Peyer's patch (tissue), 4 donors: ENCODE data around the gene GFOD2. TPM values are rescaled to one million over a fixed set of nuclear protein-coding genes. Genes with fewer than 3 reads are reported as not detected.

ENCODE experiments used
- DNase-seq, 3 donors: peaks; one replicate each; pipeline ENCODE4 v3.0.0-alpha.2; 2017 to 2019
- H3K27ac ChIP-seq, 4 donors: fragments of 200-600 bp; sonication (generic); one replicate each; pipeline ENCODE4 v1.5.1; 2016 to 2019
- H3K27me3 ChIP-seq, 2 donors: fragments of 200-600 bp; sonication (generic); one replicate each; pipeline ENCODE4 v1.5.1; 2019
- H3K36me3 ChIP-seq, 3 donors: fragments of 200-600 bp; sonication (generic); one replicate each; pipeline ENCODE4 v1.5.1; 2016 to 2019
- H3K4me1 ChIP-seq, 4 donors: fragments of 200-600 bp; sonication (generic); one replicate each; pipeline ENCODE4 v1.5.1; 2016 to 2019
- H3K4me3 ChIP-seq, 4 donors: fragments of 200-600 bp; sonication (generic); 1 replicate in 3 of 4; 2 replicates in 1 of 4; pipeline ENCODE4 v1.5.1; 2016 to 2019; ENCODE audit warnings: mild to moderate bottlenecking in 1 of 4
- H3K9me3 ChIP-seq, 4 donors: fragments of 200-600 bp; sonication (generic); one replicate each; pipeline ENCODE4 v1.5.1; 2016 to 2019; ENCODE audit warnings: mild to moderate bottlenecking in 1 of 4
- CTCF ChIP-seq, 6 experiments: fragments of 450-650 bp in 4 of 6; fragments of 200-600 bp in 2 of 6; sonication (generic) in 1 of 6; IDR thresholded peaks; one replicate each; pipeline ENCODE4 v1.5.1; 2017 to 2019; ENCODE audit warnings: antibody characterized with exemption in 6 of 6, mild to moderate bottlenecking in 3 of 6, moderate library complexity in 1 of 6
- POLR2A ChIP-seq, 2 donors: fragments of 450-650 bp; IDR thresholded peaks; one replicate each; pipeline ENCODE4 v1.5.1; 2017; ENCODE audit warnings: antibody characterized with exemption in 2 of 2, mild to moderate bottlenecking in 2 of 2, moderate library complexity in 2 of 2
- total RNA-seq, 4 donors: library from RNA; depleted of rRNA; stranded (reverse); fragments of >200 nt; gene quantifications; one replicate each; pipeline ENCODE4 v1.1.0, GENCODE V29; 2016

Gene GFOD2
- total RNA-seq, 4 donors from 2014 or later: 9.9 to 40.7 (median 24.6) TPM

GRCh38 chr16:67726106-67727034 is 7.3 kb upstream of the GFOD2 start:
- H3K27ac ChIP-seq: no peak overlapping the region
- H3K27me3 ChIP-seq: no peaks in the 10 kb centered on the region
- peak in 1 of 3 donors; percentile 58 for DNase-seq
- H3K4me3 ChIP-seq: no peak overlapping the region
- H3K4me1 ChIP-seq: no peaks in the 10 kb centered on the region
- no peak for TF ChIP-seq POLR2A (IDR thresholded peaks at IDR 0.05)
- no peak for TF ChIP-seq CTCF (IDR thresholded peaks at IDR 0.05)
- no peaks in the 10 kb centered on the region for H3K9me3 ChIP-seq
- H3K36me3 ChIP-seq: peaks cover 0 to 60% (median 0%) of the 10 kb centered on the region in 3 donors

GRCh38 chr16:67723911-67724305 is 4.8 kb upstream of the GFOD2 start:
- H3K4me3 ChIP-seq: no peak overlapping the region
- no peaks in the 10 kb centered on the region for H3K27me3 ChIP-seq
- H3K27ac ChIP-seq: no peak overlapping the region
- no peaks in the 10 kb centered on the region for H3K9me3 ChIP-seq
- no peak for TF ChIP-seq CTCF (IDR thresholded peaks at IDR 0.05)
- no peak for TF ChIP-seq POLR2A (IDR thresholded peaks at IDR 0.05)
- no peak for DNase-seq
- H3K36me3 ChIP-seq: peaks cover 0 to 35% (median 0%) of the 10 kb centered on the region in 3 donors
- peaks cover 0 to 10% (median 0%) of the 10 kb centered on the region in 4 donors for H3K4me1 ChIP-seq

- H3K27ac ChIP-seq: no peak overlapping the region
- no peaks in the 10 kb centered on the region for H3K9me3 ChIP-seq
- H3K4me1 ChIP-seq: peaks cover 0 to 13% (median 2%) of the 10 kb centered on the region in 4 donors
- H3K36me3 ChIP-seq: peaks cover 0 to 29% (median 0%) of the 10 kb centered on the region in 3 donors
- no peak overlapping the region for H3K4me3 ChIP-seq
- TF ChIP-seq CTCF (IDR thresholded peaks at IDR 0.05) (no peak), POLR2A (IDR thresholded peaks at IDR 0.05) (no peak)
- no peak for DNase-seq
- H3K27me3 ChIP-seq: no peaks in the 10 kb centered on the region
Measured at GRCh38 chr16:67723151-67723910, 4.2 kb upstream of the GFOD2 start.

GRCh38 chr16:67720236-67720635 is 1.1 kb upstream of the GFOD2 start:
- TF ChIP-seq CTCF (IDR thresholded peaks at IDR 0.05): no peak
- H3K4me3 ChIP-seq: peak overlapping the region in 2 of 4 donors; percentile 75 to 84

GRCh38 chr16:67719778-67720144 is 645 bp upstream of the GFOD2 start:
- Histone ChIP-seq H3K27me3 (no peaks in the 10 kb centered on the region), H3K27ac (peak overlapping the region; percentile 54 to 88 (median 82)), H3K4me3 (peak overlapping the region; percentile 75 to 96 (median 82)), H3K4me1 (peaks cover 0 to 38% (median 4%) of the 10 kb centered on the region in 4 donors), H3K9me3 (no peaks in the 10 kb centered on the region), H3K36me3 (no peaks in the 10 kb centered on the region)
- peak in 2 of 3 donors; percentile 40 to 56 for DNase-seq
- TF ChIP-seq POLR2A (IDR thresholded peaks at IDR 0.05): no peak
- no peak for TF ChIP-seq CTCF (IDR thresholded peaks at IDR 0.05)

More at GRCh38 chr16:67720236-67720635, 1.1 kb upstream of the GFOD2 start:
- H3K27ac ChIP-seq: peak overlapping the region in 3 of 4 donors; percentile 54 to 83 (median 80)
- DNase-seq: no peak
- peaks cover 0 to 36% (median 4%) of the 10 kb centered on the region in 4 donors for H3K4me1 ChIP-seq
- no peaks in the 10 kb centered on the region for H3K9me3 ChIP-seq
- H3K27me3 ChIP-seq: no peaks in the 10 kb centered on the region
- peaks cover 0 to 5% (median 0%) of the 10 kb centered on the region in 3 donors for H3K36me3 ChIP-seq
